Activated T-helper 9 cell treated with anti-CD3 and anti-CD28 coated beads, Interleukin-2, amount 50 U/mL, for 16 hours (primary cell): Measurements from ENCODE around the gene BET1.

Experiments
- DNase-seq: peaks from one replicate; pipeline ENCODE4 v3.0.0-alpha.2; 2020; ENCODE audit warnings: low read depth

BET1 gene

GRCh38 chr7:93957767-93958166 is 46.4 kb downstream of the BET1 start:
- DNase-seq, result no peak

- DNase-seq, result no peak
These were observed 48.9 kb downstream of the BET1 start for GRCh38 chr7:93955304-93955703.

- DNase-seq, result no peak
These were observed 54.7 kb downstream of the BET1 start for GRCh38 chr7:93949423-93949822.

- DNase-seq, result no peak
These were observed 55.3 kb downstream of the BET1 start for GRCh38 chr7:93948873-93949272.

GRCh38 chr7:93948106-93948505 is 56.0 kb downstream of the BET1 start:
- no peak for DNase-seq

GRCh38 chr7:93945756-93946535 is 58.2 kb downstream of the BET1 start:
- DNase-seq, result no peak

GRCh38 chr7:93945083-93945482 is 59.1 kb downstream of the BET1 start:
- no peak for DNase-seq

GRCh38 chr7:93944673-93945072 is 59.5 kb downstream of the BET1 start:
- no peak for DNase-seq

GRCh38 chr7:93943816-93944540 is 60.2 kb downstream of the BET1 start:
- DNase-seq, result no peak
